IMR-90 (cell line): ENCODE results near the gene BRME1. TPM values are rescaled to one million over a fixed set of nuclear protein-coding genes. Genes with fewer than 3 reads are reported as not detected.

ENCODE experiments used
- ATAC-seq: fragments of 200-7000 bp; cut with Tn5 transposase; 2 replicates; pipeline ENCODE4 v1.9.1; 2020; ENCODE audit warnings: low read depth, mild to moderate bottlenecking, moderate library complexity
- BruUV-seq: library from RNA; stranded (reverse); fragments of 400-500 nt; replicated peaks from 2 replicates; lab custom pipeline; 2021; lab: Mats Ljungman, UMichigan
- CTCF ChIA-PET: fragments of 300-600 bp; formaldehyde crosslinking; extraction: SDS; loops from one replicate; lab custom pipeline; 2021; ENCODE audit warnings: antibody characterized with exemption; lab: Yijun Ruan, JAX
- POLR2A ChIA-PET: fragments of 300-600 bp; sonication (Branson Sonifier 250); formaldehyde crosslinking; loops from one replicate; lab custom pipeline; 2022; ENCODE audit warnings: antibody characterized with exemption; ENCODE audit not compliant: unreplicated experiment; lab: Charles Lee
- DNase-seq: peaks from one replicate; pipeline ENCODE4 v3.0.0; 2013
- H2AFZ ChIP-seq: replicated peaks from 2 replicates; pipeline ENCODE3; 2013; ENCODE audit warnings: low read length, mild to moderate bottlenecking; ENCODE audit not compliant: poor library complexity
- H2AK5ac ChIP-seq: 2 replicates; pipeline ENCODE4 v1.6.1; 2013; ENCODE audit warnings: low read depth, low read length, inconsistent platforms
- H2AK9ac ChIP-seq: replicated peaks from 2 replicates; pipeline ENCODE3; 2013; ENCODE audit warnings: mild to moderate bottlenecking, low read depth, low read length, moderate library complexity; ENCODE audit not compliant: poor library complexity
- H2BK120ac ChIP-seq: 2 replicates; pipeline ENCODE4 v1.6.1; 2013; ENCODE audit warnings: low read depth, low read length, inconsistent platforms
- H2BK15ac ChIP-seq: 3 replicates; pipeline ENCODE4 v1.6.1; 2013; ENCODE audit warnings: low read depth, low read length, inconsistent platforms
- H2BK20ac ChIP-seq: 2 replicates; pipeline ENCODE4 v1.6.1; 2013; ENCODE audit warnings: low read depth, mild to moderate bottlenecking, inconsistent platforms, low read length, moderate library complexity
- H2BK5ac ChIP-seq: 2 replicates; pipeline ENCODE4 v1.6.1; 2013; ENCODE audit warnings: mild to moderate bottlenecking, low read depth, low read length, inconsistent platforms; ENCODE audit not compliant: poor library complexity, severe bottlenecking
- H3K14ac ChIP-seq: replicated peaks from 2 replicates; pipeline ENCODE4 v1.6.1; 2013; ENCODE audit warnings: low read depth, low read length, inconsistent platforms
- H3K18ac ChIP-seq: 2 replicates; pipeline ENCODE4 v1.6.1; 2013; ENCODE audit warnings: low read depth, low read length, control low read depth
- H3K23ac ChIP-seq: 2 replicates; pipeline ENCODE4 v1.6.1; 2013; ENCODE audit warnings: low read depth, low read length, inconsistent platforms
- H3K27ac ChIP-seq: 2 replicates; pipeline ENCODE4 v1.5.1; 2013; ENCODE audit warnings: mild to moderate bottlenecking, control low read depth, low read length; ENCODE audit not compliant: insufficient read depth
- H3K27me3 ChIP-seq: 2 replicates; pipeline ENCODE4 v1.6.1; 2013; ENCODE audit warnings: low read length; ENCODE audit not compliant: control insufficient read depth, insufficient read depth
- H3K36me3 ChIP-seq: 2 replicates; pipeline ENCODE4 v1.6.1; 2013; ENCODE audit warnings: low read length, mixed read lengths; ENCODE audit not compliant: control insufficient read depth, insufficient read depth
- H3K4ac ChIP-seq: 2 replicates; pipeline ENCODE4 v1.6.1; 2013; ENCODE audit warnings: low read depth, low read length, inconsistent platforms
- H3K4me1 ChIP-seq: 2 replicates; pipeline ENCODE4 v1.6.1; 2013; ENCODE audit warnings: low read length, mixed read lengths; ENCODE audit not compliant: control insufficient read depth, insufficient read depth
- H3K4me2 ChIP-seq: 2 replicates; pipeline ENCODE4 v1.6.1; 2013; ENCODE audit warnings: low read depth, mild to moderate bottlenecking, control low read depth, low read length, moderate library complexity
- H3K4me3 ChIP-seq: 2 replicates; pipeline ENCODE4 v1.5.1; 2013; ENCODE audit warnings: low read depth, mild to moderate bottlenecking, control low read depth, low read length, moderate library complexity; ENCODE audit not compliant: insufficient read depth
- H3K56ac ChIP-seq: 2 replicates; pipeline ENCODE4 v1.6.1; 2013; ENCODE audit warnings: low read length, inconsistent platforms; ENCODE audit not compliant: insufficient read depth; ENCODE audit errors: extremely low read depth
- H3K79me1 ChIP-seq, 2 experiments: 2 replicates each; pipeline ENCODE4 v1.6.1; 2013; ENCODE audit warnings: low read length in 2 of 2, inconsistent platforms in 1 of 2, low read depth in 1 of 2
- H3K9ac ChIP-seq: 2 replicates; pipeline ENCODE4 v1.6.1; 2013; ENCODE audit warnings: low read depth, low read length, control low read depth
- H3K9me1 ChIP-seq: 2 replicates; pipeline ENCODE4 v1.6.1; 2013; ENCODE audit warnings: low read length, inconsistent platforms; ENCODE audit not compliant: insufficient read depth
- H3K9me3 ChIP-seq: 2 replicates; pipeline ENCODE4 v1.6.1; 2013; ENCODE audit warnings: low read length; ENCODE audit not compliant: control insufficient read depth, insufficient read depth
- H4K20me1 ChIP-seq: 2 replicates; pipeline ENCODE4 v1.6.1; 2013; ENCODE audit warnings: low read length, inconsistent platforms; ENCODE audit not compliant: insufficient read depth
- H4K5ac ChIP-seq: 2 replicates; pipeline ENCODE4 v1.6.1; 2013; ENCODE audit warnings: mild to moderate bottlenecking, low read depth, low read length, control low read depth
- H4K8ac ChIP-seq, 2 experiments: 2 replicates each; pipeline ENCODE4 v1.6.1; 2013; ENCODE audit warnings: low read depth in 2 of 2, low read length in 2 of 2, control low read depth in 1 of 2, inconsistent platforms in 1 of 2
- H4K91ac ChIP-seq: 2 replicates; pipeline ENCODE4 v1.6.1; 2013; ENCODE audit warnings: low read depth, low read length, inconsistent platforms; ENCODE audit not compliant: insufficient read depth
- CEBPB ChIP-seq: IDR thresholded peaks from 2 replicates; pipeline ENCODE4 v1.6.1; 2012; ENCODE audit warnings: low read depth, low read length, improper control_type of control experiment
- CHD1 ChIP-seq: IDR thresholded peaks from 2 replicates; pipeline ENCODE4 v1.6.1; 2012; ENCODE audit warnings: low read depth, low read length, improper control_type of control experiment
- CTCF ChIP-seq: conservative IDR thresholded peaks from 2 replicates; pipeline ENCODE4 v1.5.1; 2012; ENCODE audit warnings: mild to moderate bottlenecking, low read depth, low read length, improper control_type of control experiment
- ELK1 ChIP-seq: fragments of 150-350 bp; IDR thresholded peaks from 2 replicates; pipeline ENCODE4 v1.6.1; 2016; ENCODE audit warnings: low read depth, mild to moderate bottlenecking, low read length, moderate library complexity, borderline replicate concordance
- FOS ChIP-seq: fragments of 150-350 bp; IDR thresholded peaks from 2 replicates; pipeline ENCODE4 v1.6.1; 2016; ENCODE audit warnings: low read depth, low read length
- MAFK ChIP-seq: IDR thresholded peaks from 2 replicates; pipeline ENCODE4 v1.6.1; 2012; ENCODE audit warnings: low read depth, low read length, improper control_type of control experiment
- MAZ ChIP-seq: IDR thresholded peaks from 2 replicates; pipeline ENCODE4 v1.6.1; 2012; ENCODE audit warnings: low read depth, mild to moderate bottlenecking, low read length, improper control_type of control experiment, moderate library complexity, borderline replicate concordance
- MXI1 ChIP-seq: IDR thresholded peaks from 2 replicates; pipeline ENCODE4 v1.6.1; 2012; ENCODE audit warnings: low read depth, mild to moderate bottlenecking, low read length, moderate library complexity, borderline replicate concordance
- NFE2L2 ChIP-seq: fragments of 150-350 bp; IDR thresholded peaks from 2 replicates; pipeline ENCODE4 v1.6.1; 2016; ENCODE audit warnings: low read depth, mild to moderate bottlenecking, low read length
- POLR2A ChIP-seq: IDR thresholded peaks from 2 replicates; pipeline ENCODE4 v1.6.1; 2012; ENCODE audit warnings: mild to moderate bottlenecking, low read depth, low read length
- RAD21 ChIP-seq: IDR thresholded peaks from 2 replicates; pipeline ENCODE4 v1.6.1; 2012; ENCODE audit warnings: low read length, improper control_type of control experiment
- RCOR1 ChIP-seq: IDR thresholded peaks from 2 replicates; pipeline ENCODE4 v1.6.1; 2012; ENCODE audit warnings: mild to moderate bottlenecking, low read length, improper control_type of control experiment; ENCODE audit not compliant: insufficient replicate concordance
- RFX5 ChIP-seq: IDR thresholded peaks from 2 replicates; pipeline ENCODE4 v1.8.0; 2012; ENCODE audit warnings: low read depth, mild to moderate bottlenecking, low read length, moderate library complexity
- SMC3 ChIP-seq: fragments of 150-350 bp; IDR thresholded peaks from 2 replicates; pipeline ENCODE4 v1.6.1; 2016; ENCODE audit warnings: low read depth, mild to moderate bottlenecking, antibody characterized with exemption, low read length, moderate library complexity
- WGBS, 2 experiments: methylation state at CpG; one replicate each; pipeline versions ENCODE4 v1.1.5 to v1.1.7; 2013; ENCODE audit warnings: missing lambda C conversion rate in 2 of 2; ENCODE audit not compliant: insufficient read length in 1 of 2; ENCODE audit errors: extremely low coverage in 2 of 2; 5-methylcytosine and 5-hydroxymethylcytosine counted together
- dilution Hi-C: fragments of 300-500 bp; cut with HindIII; formaldehyde crosslinking; loops from one replicate; pipeline ENCODE4 v1.14.3; 2018; ENCODE audit warnings: low sequenced_read_pairs; ENCODE audit not compliant: unreplicated experiment
- in situ Hi-C: fragments of 300-500 bp; cut with MboI; formaldehyde crosslinking; loops from 3 replicates; pipeline ENCODE4 v1.14.3; 2019; ENCODE audit warnings: low sequenced_read_pairs, inconsistent platforms, mixed read lengths
- intact Hi-C: fragments of 100-400 bp; cut with micrococcal nuclease; formaldehyde crosslinking; loops from 2 replicates; pipeline ENCODE4 v1.10.0; 2022
- polyA plus RNA-seq, 3 experiments: library from polyadenylated mRNA; depleted of rRNA; stranded (reverse); fragments of >200 nt; gene quantifications; 2 replicates each; pipeline ENCODE4 v1.2.3, GENCODE V29; 2012; ENCODE audit warnings: low replicate concordance in 1 of 3
- total RNA-seq: library from RNA; depleted of rRNA; stranded (reverse); fragments of >200 nt; gene quantifications from 2 replicates; pipeline ENCODE4 v1.2.3, GENCODE V29; 2012

Gene BRME1
- total and polyA plus RNA-seq, 2 of the 4 experiments (the other 2 are of a cell fraction), result 0.18 to 0.38 TPM

- in situ Hi-C loops (loop anchor here (5.0 to 25.0 kb wide), 3 partner anchors 190 to 593 kb away; partner anchors contain the start of genes MISP3 and PTGER1), intact Hi-C loops (loop anchor here (2.0 to 10.0 kb wide), 4 partner anchors 71 to 603 kb away; partner anchors contain the start of genes ASF1B and DCAF15), dilution Hi-C loops (no loop called here)
- no TSS peak for BruUV-seq
- Histone ChIP-seq H4K8ac (peak overlapping the region; percentile 32 to 93; a peak in 3 of 4 replicates), H4K20me1 (no peaks in the 10 kb centered on the region), H2AK9ac (peak overlapping the region; percentile 5), H3K27me3 (peaks cover 2% of the 10 kb centered on the region; the same call in 1 of the 2 replicates), H3K4me3 (no peak overlapping the region), H2AK5ac (peak overlapping the region; percentile 4; the same call in 1 of the 2 replicates), H4K91ac (peak overlapping the region; percentile 76), H3K56ac (no peak overlapping the region), H4K5ac (peak overlapping the region; percentile 90), H3K4me2 (no peak overlapping the region), H3K4me1 (peaks cover 19% of the 10 kb centered on the region), H3K14ac (peak overlapping the region; percentile 33; the same call in 1 of the 2 replicates), H3K9me1 (peaks cover 9% of the 10 kb centered on the region; the same call in 1 of the 2 replicates), H3K9ac (no peak overlapping the region), H3K27ac (no peak overlapping the region), H2AFZ (peak overlapping the region; percentile 84), H3K4ac (peak overlapping the region; percentile 73), H2BK120ac (peak overlapping the region; percentile 9; the same call in 1 of the 2 replicates), H3K23ac (no peak overlapping the region), H3K36me3 (no peaks in the 10 kb centered on the region), H3K79me1 (no peaks in the 10 kb centered on the region), H3K9me3 (no peaks in the 10 kb centered on the region), H3K18ac (peak overlapping the region; percentile 38), H2BK20ac (no peak overlapping the region), H2BK15ac (no peak overlapping the region), H2BK5ac (peak overlapping the region; percentile 11)
- ATAC-seq, result no peak
- ChIA-PET CTCF (interaction anchor here (1.2 to 1.5 kb wide), 2 partner anchors 57 to 178 kb away, joined by 3 read pairs; partner anchors contain the start of gene PODNL1), POLR2A (no interaction called here)
- TF ChIP-seq MXI1 (no peak), ELK1 (no peak), CTCF (no peak), POLR2A (no peak), SMC3 (no peak), RAD21 (no peak), MAFK (no peak), FOS (no peak), RFX5 (no peak), MAZ (no peak), CHD1 (no peak), NFE2L2 (no peak), CEBPB (no peak), RCOR1 (no peak)
- 56% methylated on average over 5 of the region's 17 CpGs; no CpG with 5 or more reads in 1 of the 2 experiments for WGBS, 2 experiments
- peak; percentile 39 for DNase-seq
Observed at GRCh38 chr19:13881692-13882418, 24.1 kb downstream of the BRME1 start.
